ENCODE data around the gene STXBP2.

DNA sequence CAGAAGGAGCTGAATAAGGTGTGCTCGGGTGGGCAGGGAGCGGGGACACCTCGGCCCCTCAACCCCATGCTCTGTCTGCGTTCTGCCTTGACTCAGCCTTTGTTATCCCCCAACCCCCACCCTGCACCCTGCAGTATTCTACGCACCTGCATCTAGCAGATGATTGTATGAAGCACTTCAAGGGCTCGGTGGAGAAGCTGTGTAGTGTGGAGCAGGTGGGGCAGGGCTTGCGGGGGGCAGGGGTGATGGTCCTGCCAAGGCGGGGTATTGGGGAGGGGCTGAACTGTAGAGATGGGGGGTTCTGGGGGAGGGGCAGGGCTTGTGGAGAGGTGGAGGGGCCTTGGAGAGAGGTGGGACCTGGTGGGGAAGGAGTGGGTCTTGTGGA is 6.1 kb downstream of the STXBP2 start:
- TF ChIP-seq, protein P1, sequence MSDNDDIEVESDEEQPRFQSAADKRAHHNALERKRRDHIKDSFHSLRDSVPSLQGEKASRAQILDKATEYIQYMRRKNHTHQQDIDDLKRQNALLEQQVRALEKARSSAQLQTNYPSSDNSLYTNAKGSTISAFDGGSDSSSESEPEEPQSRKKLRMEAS (IDR thresholded peaks at IDR 0.05), result no peak
- TF ChIP-seq, protein P2, sequence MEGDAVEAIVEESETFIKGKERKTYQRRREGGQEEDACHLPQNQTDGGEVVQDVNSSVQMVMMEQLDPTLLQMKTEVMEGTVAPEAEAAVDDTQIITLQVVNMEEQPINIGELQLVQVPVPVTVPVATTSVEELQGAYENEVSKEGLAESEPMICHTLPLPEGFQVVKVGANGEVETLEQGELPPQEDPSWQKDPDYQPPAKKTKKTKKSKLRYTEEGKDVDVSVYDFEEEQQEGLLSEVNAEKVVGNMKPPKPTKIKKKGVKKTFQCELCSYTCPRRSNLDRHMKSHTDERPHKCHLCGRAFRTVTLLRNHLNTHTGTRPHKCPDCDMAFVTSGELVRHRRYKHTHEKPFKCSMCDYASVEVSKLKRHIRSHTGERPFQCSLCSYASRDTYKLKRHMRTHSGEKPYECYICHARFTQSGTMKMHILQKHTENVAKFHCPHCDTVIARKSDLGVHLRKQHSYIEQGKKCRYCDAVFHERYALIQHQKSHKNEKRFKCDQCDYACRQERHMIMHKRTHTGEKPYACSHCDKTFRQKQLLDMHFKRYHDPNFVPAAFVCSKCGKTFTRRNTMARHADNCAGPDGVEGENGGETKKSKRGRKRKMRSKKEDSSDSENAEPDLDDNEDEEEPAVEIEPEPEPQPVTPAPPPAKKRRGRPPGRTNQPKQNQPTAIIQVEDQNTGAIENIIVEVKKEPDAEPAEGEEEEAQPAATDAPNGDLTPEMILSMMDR (IDR thresholded peaks at IDR 0.05; ENCODE audit: low read depth, low read length, missing input control), result no peak
- TF ChIP-seq TAF1 (conservative IDR thresholded peaks at IDR 0.05), result no peak
- no peak for TF ChIP-seq JUND (IDR thresholded peaks at IDR 0.05)
- no peak for TF ChIP-seq RAD21 (IDR thresholded peaks at IDR 0.05)
- no peak for TF ChIP-seq YY1 (IDR thresholded peaks at IDR 0.05)
